Keratinocyte (primary cell): ENCODE measurements around the gene ATL3. TPM values are rescaled to one million over a fixed set of nuclear protein-coding genes. Genes with fewer than 3 reads are reported as not detected.
"Not testable (repeated sequence)": the region's sequence is repeated elsewhere in the genome, so short reads cannot be mapped to it uniquely, and the experiment has no call there.

Experiments
- DNase-seq: peaks from one replicate; pipeline ENCODE4 v3.0.0-alpha.2; 2011; ENCODE audit warnings: low read depth, missing footprints, low spot score
- FAIRE-seq: peaks from 2 replicates; lab custom pipeline; 2011; peaks lifted over from hg19 to GRCh38; lab: Jason Lieb, UNC
- H2AFZ ChIP-seq: 2 replicates; pipeline ENCODE4 v1.6.0; 2012; ENCODE audit warnings: low read length, control low read depth, inconsistent platforms; ENCODE audit not compliant: control insufficient read depth
- H3K27ac ChIP-seq: 2 replicates; pipeline ENCODE4 v1.5.1; 2011; ENCODE audit warnings: low read length; ENCODE audit not compliant: control insufficient read depth, insufficient read depth
- H3K27me3 ChIP-seq: 3 replicates; pipeline ENCODE4 v1.6.0; 2011; ENCODE audit warnings: low read length; ENCODE audit not compliant: control insufficient read depth, insufficient read depth; ENCODE audit errors: extremely low read depth
- H3K36me3 ChIP-seq, 2 experiments: 2 replicates in 1 of 2; 3 replicates in 1 of 2; pipeline ENCODE4 v1.5.1; 2011; ENCODE audit warnings: low read length in 2 of 2, mild to moderate bottlenecking in 1 of 2; ENCODE audit not compliant: control insufficient read depth in 2 of 2, insufficient read depth in 2 of 2; ENCODE audit errors: extremely low read depth in 1 of 2
- H3K4me1 ChIP-seq: 3 replicates; pipeline ENCODE4 v1.5.1; 2011; ENCODE audit warnings: low read length; ENCODE audit not compliant: control insufficient read depth, insufficient read depth; ENCODE audit errors: extremely low read depth
- H3K4me2 ChIP-seq: 3 replicates; pipeline ENCODE4 v1.6.0; 2011; ENCODE audit warnings: low read depth, low read length; ENCODE audit not compliant: control insufficient read depth, insufficient read depth; ENCODE audit errors: extremely low read depth
- H3K4me3 ChIP-seq, 3 experiments: fragments of 200-600 bp in 1 of 3; sonication (generic) in 1 of 3; 2 replicates in 2 of 3; 3 replicates in 1 of 3; pipeline ENCODE4 v1.5.1; 2011 to 2016; ENCODE audit warnings: low read length in 3 of 3, mild to moderate bottlenecking in 3 of 3, control low read depth in 2 of 3, inconsistent platforms in 1 of 3, low read depth in 1 of 3, mixed read lengths in 1 of 3, mixed run types in 1 of 3, moderate library complexity in 1 of 3; ENCODE audit not compliant: control insufficient read depth in 2 of 3, insufficient read depth in 2 of 3; ENCODE audit errors: extremely low read depth in 1 of 3
- H3K79me2 ChIP-seq: 2 replicates; pipeline ENCODE4 v1.6.0; 2012; ENCODE audit warnings: low read length; ENCODE audit not compliant: control insufficient read depth, insufficient read depth
- H3K9ac ChIP-seq: 3 replicates; pipeline ENCODE4 v1.6.0; 2011; ENCODE audit warnings: low read length; ENCODE audit not compliant: control insufficient read depth, insufficient read depth; ENCODE audit errors: extremely low read depth
- H3K9me1 ChIP-seq: 3 replicates; pipeline ENCODE4 v1.6.0; 2011; ENCODE audit warnings: low read length; ENCODE audit not compliant: control insufficient read depth, insufficient read depth; ENCODE audit errors: extremely low read depth
- H3K9me3 ChIP-seq: 2 replicates; pipeline ENCODE4 v1.5.1; 2012; ENCODE audit warnings: low read depth, low read length; ENCODE audit not compliant: control insufficient read depth
- H4K20me1 ChIP-seq: 3 replicates; pipeline ENCODE4 v1.6.0; 2011; ENCODE audit warnings: low read length; ENCODE audit not compliant: control insufficient read depth, insufficient read depth; ENCODE audit errors: extremely low read depth
- CTCF ChIP-seq, 3 experiments: IDR thresholded peaks in 1 of 3; conservative IDR thresholded peaks in 1 of 3; optimal IDR thresholded peaks in 1 of 3; 2 replicates in 2 of 3; 3 replicates in 1 of 3; pipeline versions ENCODE3 to v1.5.1; 2011; ENCODE audit warnings: low read length in 3 of 3, mild to moderate bottlenecking in 3 of 3, moderate library complexity in 2 of 3, control low read depth in 1 of 3, inconsistent platforms in 1 of 3; ENCODE audit not compliant: insufficient read depth in 2 of 3; ENCODE audit errors: extremely low read depth in 1 of 3
- EZH2 ChIP-seq: IDR thresholded peaks from one replicate; pipeline ENCODE4 v1.6.1; 2012; ENCODE audit warnings: inconsistent platforms, mild to moderate bottlenecking, low read length, moderate library complexity
- dilution Hi-C: fragments of 300-500 bp; cut with MboI; formaldehyde crosslinking; loops from one replicate; pipeline ENCODE4 v1.7.0; 2020; ENCODE audit warnings: low sequenced_read_pairs; ENCODE audit not compliant: extremely low pct_ligation_motif_present
- polyA plus RNA-seq, 5 experiments: library from polyadenylated mRNA; depleted of rRNA in 3 of 5; stranded (reverse) in 3 of 5; stranded (forward) in 1 of 5; unstranded in 1 of 5; fragments of >200 nt; gene quantifications; 1 replicate in 1 of 5; 2 replicates in 3 of 5; 3 replicates in 1 of 5; pipeline versions ENCODE4 v1.2.1 to v1.2.3, GENCODE V29; 2011 to 2012; ENCODE audit warnings: missing spikeins in 2 of 5, low read depth in 1 of 5, low replicate concordance in 1 of 5

Gene ATL3
- polyA plus RNA-seq, 1 donor (not counting 4 experiments of a cell fraction or from before 2014, with no cell fraction given): 36.5 TPM

DNA sequence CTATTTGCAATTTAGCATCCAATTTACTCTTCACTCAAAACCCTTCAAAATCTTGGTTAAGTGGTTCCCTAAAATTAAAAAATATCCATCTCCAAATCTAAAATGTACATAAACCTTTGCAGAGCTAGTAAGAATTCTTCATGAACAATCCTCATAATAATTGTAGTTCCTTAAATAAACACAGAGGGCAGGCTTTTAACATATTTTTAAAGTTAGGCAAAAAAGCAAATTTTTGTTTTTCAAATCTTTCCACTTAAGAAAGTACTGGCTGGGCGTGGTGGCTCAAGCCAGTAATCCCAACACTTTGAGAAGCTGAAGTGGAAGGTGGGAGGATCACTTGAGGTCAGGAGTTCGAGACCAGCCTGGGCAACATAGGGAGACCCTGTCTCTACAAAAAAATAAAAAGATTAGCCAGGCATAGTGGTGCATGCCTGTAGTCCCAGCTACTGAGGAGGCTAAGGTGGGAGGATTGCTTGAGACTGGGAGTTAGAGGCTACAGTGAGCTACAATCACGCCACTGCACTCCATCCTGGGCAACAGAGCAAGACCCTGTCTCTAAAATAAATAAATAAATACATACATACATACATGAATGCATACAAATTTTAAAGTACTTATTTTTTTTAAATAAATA, 31.9 kb downstream of the ATL3 start:
- H3K4me1 ChIP-seq: no peaks in the 10 kb centered on the region
- H3K9me3 ChIP-seq: no peaks in the 10 kb centered on the region
- H3K9ac ChIP-seq: no peak overlapping the region
- peaks cover 9 to 16% of the 10 kb centered on the region in 2 experiments for H3K36me3 ChIP-seq
- H3K27me3 ChIP-seq: no peaks in the 10 kb centered on the region
- H3K9me1 ChIP-seq: no peaks in the 10 kb centered on the region
- H3K79me2 ChIP-seq: no peaks in the 10 kb centered on the region
- no peak for FAIRE-seq
- H3K4me3 ChIP-seq: no peak overlapping the region
- no peaks in the 10 kb centered on the region for H4K20me1 ChIP-seq
- peak in 1 of 3 experiments; percentile 21 for TF ChIP-seq CTCF (optimal IDR thresholded peaks at IDR 0.05 in 1 of 3, IDR thresholded peaks at IDR 0.05 in 1 of 3, conservative IDR thresholded peaks at IDR 0.05 in 1 of 3; ENCODE audit: extremely low read depth in 1 of 3, insufficient read depth in 2 of 3, low read length in 3 of 3)
- no peak for TF ChIP-seq EZH2
- no peak overlapping the region for H2AFZ ChIP-seq
- no peak for DNase-seq
- no peak overlapping the region for H3K27ac ChIP-seq
- dilution Hi-C loops: no loop called here
- no peak overlapping the region for H3K4me2 ChIP-seq

- H3K4me3 ChIP-seq, DNase-seq, H3K9me1 ChIP-seq, H3K9ac ChIP-seq, H3K4me2 ChIP-seq, dilution Hi-C loops, H3K27me3 ChIP-seq, H3K27ac ChIP-seq, H4K20me1 ChIP-seq, H3K4me1 ChIP-seq, H3K9me3 ChIP-seq, FAIRE-seq, H3K79me2 ChIP-seq, H2AFZ ChIP-seq: not testable (repeated sequence)
- peaks cover 6 to 17% of the 10 kb centered on the region in 2 experiments for H3K36me3 ChIP-seq
Measured at GRCh38 chr11:63638436-63638835, 32.7 kb downstream of the ATL3 start.
